Breast epithelium (tissue), 3 donors: Measurements from ENCODE around the gene CFI.

Experiments used
- CTCF ChIP-seq, 3 donors: fragments of 450-650 bp; IDR thresholded peaks; one replicate each; pipeline ENCODE4 v1.5.1; 2016 to 2017; ENCODE audit warnings: antibody characterized with exemption in 3 of 3, mild to moderate bottlenecking in 3 of 3, moderate library complexity in 3 of 3
- POLR2A ChIP-seq: fragments of 450-650 bp; IDR thresholded peaks from one replicate; pipeline ENCODE4 v1.6.1; 2016; ENCODE audit warnings: antibody characterized with exemption, mild to moderate bottlenecking, moderate library complexity

- TF ChIP-seq CTCF (IDR thresholded peaks at IDR 0.05) (no peak), POLR2A (no peak)
Measured at GRCh38 chr4:109713500-109713899, 88.3 kb downstream of the CFI start.
